ENCODE results near the gene NCKAP5.

NCKAP5 gene

DNA sequence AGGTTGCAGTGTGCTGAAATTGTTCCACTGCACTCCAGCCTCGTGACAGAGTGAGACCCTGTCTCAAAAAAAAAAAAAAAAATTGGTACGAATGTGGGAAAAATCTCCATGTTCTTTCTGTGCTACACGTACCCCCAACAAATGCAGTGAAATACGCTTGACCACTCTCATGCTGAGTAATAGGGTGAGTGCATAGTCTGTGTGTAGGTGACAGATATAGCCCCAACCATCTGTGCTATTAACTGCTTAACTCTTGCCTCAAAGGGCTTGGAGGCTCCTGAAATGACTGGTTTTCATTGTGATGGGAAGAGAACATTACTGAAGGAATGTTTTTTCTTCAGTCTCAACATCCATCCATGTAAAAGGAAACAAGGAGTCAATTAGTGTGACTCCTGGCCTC, 913.9 kb downstream of the NCKAP5 start:
- Histone ChIP-seq H3K14ac (ENCODE audit: low read length in 2 of 2) (no peak overlapping the region), H3K36me3 (ENCODE audit: control insufficient read depth in 1 of 2, insufficient read depth in 2 of 2, low read depth in 1 of 2, low read length in 2 of 2) (peaks cover 0 to 4% of the 10 kb centered on the region in 2 experiments), H3K27ac (ENCODE audit: low read length, poor library complexity, severe bottlenecking) (no peak overlapping the region), H2AK5ac (ENCODE audit: low read length, severe bottlenecking) (no peak overlapping the region), H2AFZ (ENCODE audit: low read depth, low read length) (no peak overlapping the region), H2BK15ac (ENCODE audit: low read depth, poor library complexity, severe bottlenecking) (no peak overlapping the region), H3K79me1 (replicated peaks; ENCODE audit: low read length, poor library complexity, severe bottlenecking) (peaks cover 4% of the 10 kb centered on the region), H4K8ac (ENCODE audit: low read length) (no peak overlapping the region), H2BK12ac (ENCODE audit: low read length in 2 of 2) (no peak overlapping the region), H3K23ac (ENCODE audit: low read length in 2 of 2) (no peak overlapping the region), H3K27me3 (ENCODE audit: control insufficient read depth in 1 of 2, insufficient read depth in 1 of 2, low read length in 2 of 2) (no peaks in the 10 kb centered on the region), H2BK5ac (ENCODE audit: low read depth, low read length, poor library complexity, severe bottlenecking) (no peak overlapping the region), H3K4ac (ENCODE audit: low read depth in 1 of 2, low read length in 2 of 2) (no peak overlapping the region), H3K4me3 (ENCODE audit: insufficient read depth in 1 of 2, low read depth in 1 of 2, low read length in 2 of 2) (no peak overlapping the region), H4K91ac (ENCODE audit: low read length) (no peak overlapping the region), H3K18ac (ENCODE audit: low read depth in 1 of 2, low read length in 2 of 2) (no peak overlapping the region), H2BK120ac (ENCODE audit: low read depth, low read length) (no peak overlapping the region), H3K9ac (ENCODE audit: low read length) (no peak overlapping the region), H3K4me2 (ENCODE audit: low read length, poor library complexity, severe bottlenecking) (no peak overlapping the region), H3K9me3 (ENCODE audit: control insufficient read depth, low read length) (no peaks in the 10 kb centered on the region), H3K4me1 (ENCODE audit: control insufficient read depth, insufficient read depth, low read depth, low read length) (no peaks in the 10 kb centered on the region)
- 90% methylated on average over 4 of the region's 4 CpGs for WGBS
- no peak for DNase-seq

GRCh38 chr2:132652474-132652873, 915.8 kb downstream of the NCKAP5 start:
- Histone ChIP-seq H3K23ac (ENCODE audit: low read length in 2 of 2) (no peak overlapping the region), H3K4ac (ENCODE audit: low read depth in 1 of 2, low read length in 2 of 2) (no peak overlapping the region), H3K4me1 (ENCODE audit: control insufficient read depth, insufficient read depth, low read depth, low read length) (no peaks in the 10 kb centered on the region), H2BK12ac (ENCODE audit: low read length in 2 of 2) (no peak overlapping the region), H3K27me3 (ENCODE audit: control insufficient read depth in 1 of 2, insufficient read depth in 1 of 2, low read length in 2 of 2) (no peaks in the 10 kb centered on the region), H2BK15ac (ENCODE audit: low read depth, poor library complexity, severe bottlenecking) (no peak overlapping the region), H2AFZ (ENCODE audit: low read depth, low read length) (no peak overlapping the region), H3K36me3 (ENCODE audit: control insufficient read depth in 1 of 2, insufficient read depth in 2 of 2, low read depth in 1 of 2, low read length in 2 of 2) (peaks cover 0 to 4% of the 10 kb centered on the region in 2 experiments), H3K79me1 (replicated peaks; ENCODE audit: low read length, poor library complexity, severe bottlenecking) (peaks cover 8% of the 10 kb centered on the region), H4K91ac (ENCODE audit: low read length) (no peak overlapping the region), H3K27ac (ENCODE audit: low read length, poor library complexity, severe bottlenecking) (no peak overlapping the region), H3K14ac (ENCODE audit: low read length in 2 of 2) (no peak overlapping the region), H3K4me2 (ENCODE audit: low read length, poor library complexity, severe bottlenecking) (no peak overlapping the region), H3K4me3 (ENCODE audit: insufficient read depth in 1 of 2, low read depth in 1 of 2, low read length in 2 of 2) (no peak overlapping the region), H3K9ac (ENCODE audit: low read length) (no peak overlapping the region), H2AK5ac (ENCODE audit: low read length, severe bottlenecking) (no peak overlapping the region), H3K9me3 (ENCODE audit: control insufficient read depth, low read length) (no peaks in the 10 kb centered on the region), H3K18ac (ENCODE audit: low read depth in 1 of 2, low read length in 2 of 2) (no peak overlapping the region), H2BK5ac (ENCODE audit: low read depth, low read length, poor library complexity, severe bottlenecking) (no peak overlapping the region), H4K8ac (ENCODE audit: low read length) (no peak overlapping the region), H2BK120ac (ENCODE audit: low read depth, low read length) (no peak overlapping the region)
- no peak for DNase-seq
- 85% methylated on average over 7 of the region's 8 CpGs for WGBS

DNA sequence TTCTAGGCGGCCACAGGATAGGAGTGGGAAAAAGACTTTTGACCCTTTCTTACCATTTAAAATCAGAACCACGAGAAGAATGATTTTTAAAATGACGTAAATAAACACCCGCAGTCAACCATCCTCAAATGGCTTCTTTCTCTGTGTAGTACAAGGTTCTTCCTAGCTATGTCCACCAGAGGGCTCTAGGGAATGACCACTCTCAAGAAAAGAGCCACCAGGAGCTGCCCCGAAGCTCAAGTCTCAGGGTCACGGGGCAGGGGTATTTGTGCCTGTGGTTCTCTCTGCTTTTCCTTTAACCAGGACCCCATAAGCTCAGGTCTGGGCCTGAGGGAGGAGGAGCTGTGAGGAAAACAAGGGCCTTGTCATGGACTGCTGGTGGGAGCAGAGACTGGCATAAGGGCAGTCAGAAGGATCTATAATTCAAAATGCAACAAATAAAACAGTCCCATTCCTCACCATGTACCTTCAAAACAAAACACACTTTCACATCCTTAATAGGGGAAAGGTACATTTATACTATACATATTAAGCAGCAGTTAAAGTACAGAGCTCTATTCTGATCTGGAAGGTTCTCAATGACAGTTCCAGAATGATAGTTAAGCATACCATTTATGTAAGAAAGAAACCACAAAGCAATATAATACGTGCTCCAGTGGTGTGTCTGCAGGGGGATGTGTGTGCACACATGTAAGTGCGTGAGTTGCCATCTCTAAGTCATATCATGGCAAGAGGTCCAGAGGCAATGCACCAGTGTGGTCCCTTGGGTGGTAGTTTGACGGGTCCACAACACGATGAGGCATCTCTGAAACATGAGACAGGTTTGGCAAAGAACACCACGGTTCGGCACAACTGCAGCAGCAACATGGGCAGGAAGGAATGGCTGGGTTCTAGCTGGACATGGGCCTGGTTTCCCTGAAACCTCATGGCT, 916.9 kb downstream of the NCKAP5 start:
- Histone ChIP-seq H3K4me3 (ENCODE audit: insufficient read depth in 1 of 2, low read depth in 1 of 2, low read length in 2 of 2) (no peak overlapping the region), H3K14ac (ENCODE audit: low read length in 2 of 2) (no peak overlapping the region), H3K9ac (ENCODE audit: low read length) (peak overlapping the region; percentile 53), H3K27me3 (ENCODE audit: control insufficient read depth in 1 of 2, insufficient read depth in 1 of 2, low read length in 2 of 2) (no peaks in the 10 kb centered on the region), H3K27ac (ENCODE audit: low read length, poor library complexity, severe bottlenecking) (no peak overlapping the region), H2BK12ac (ENCODE audit: low read length in 2 of 2) (no peak overlapping the region), H3K4me1 (ENCODE audit: control insufficient read depth, insufficient read depth, low read depth, low read length) (no peaks in the 10 kb centered on the region), H2BK5ac (ENCODE audit: low read depth, low read length, poor library complexity, severe bottlenecking) (no peak overlapping the region), H2BK15ac (ENCODE audit: low read depth, poor library complexity, severe bottlenecking) (no peak overlapping the region), H3K23ac (ENCODE audit: low read length in 2 of 2) (no peak overlapping the region), H3K18ac (ENCODE audit: low read depth in 1 of 2, low read length in 2 of 2) (no peak overlapping the region), H2BK120ac (ENCODE audit: low read depth, low read length) (no peak overlapping the region), H3K79me1 (replicated peaks; ENCODE audit: low read length, poor library complexity, severe bottlenecking) (peaks cover 13% of the 10 kb centered on the region), H2AFZ (ENCODE audit: low read depth, low read length) (no peak overlapping the region), H3K4me2 (ENCODE audit: low read length, poor library complexity, severe bottlenecking) (no peak overlapping the region), H3K9me3 (ENCODE audit: control insufficient read depth, low read length) (no peaks in the 10 kb centered on the region), H4K8ac (ENCODE audit: low read length) (no peak overlapping the region), H3K36me3 (ENCODE audit: control insufficient read depth in 1 of 2, insufficient read depth in 2 of 2, low read depth in 1 of 2, low read length in 2 of 2) (peaks cover 0 to 4% of the 10 kb centered on the region in 2 experiments), H2AK5ac (ENCODE audit: low read length, severe bottlenecking) (no peak overlapping the region), H4K91ac (ENCODE audit: low read length) (no peak overlapping the region), H3K4ac (ENCODE audit: low read depth in 1 of 2, low read length in 2 of 2) (no peak overlapping the region)
- peak; percentile 54 for DNase-seq
- 78% methylated on average over 12 of the region's 12 CpGs for WGBS

GRCh38 chr2:132646540-132647108, 921.6 kb downstream of the NCKAP5 start:
- H3K27ac ChIP-seq (ENCODE audit: low read length, poor library complexity, severe bottlenecking), result no peak overlapping the region
- no peak overlapping the region for H2BK12ac ChIP-seq (ENCODE audit: low read length in 2 of 2)
- H3K4me3 ChIP-seq (ENCODE audit: insufficient read depth in 1 of 2, low read depth in 1 of 2, low read length in 2 of 2), result no peak overlapping the region
- H3K14ac ChIP-seq (ENCODE audit: low read length in 2 of 2), result no peak overlapping the region
- H4K91ac ChIP-seq (ENCODE audit: low read length), result no peak overlapping the region
- H3K23ac ChIP-seq (ENCODE audit: low read length in 2 of 2), result no peak overlapping the region
- no peaks in the 10 kb centered on the region for H3K4me1 ChIP-seq (ENCODE audit: control insufficient read depth, insufficient read depth, low read depth, low read length)
- H3K9ac ChIP-seq (ENCODE audit: low read length), result no peak overlapping the region
- H2AK5ac ChIP-seq (ENCODE audit: low read length, severe bottlenecking), result no peak overlapping the region
- H2BK120ac ChIP-seq (ENCODE audit: low read depth, low read length), result no peak overlapping the region
- no peak overlapping the region for H4K8ac ChIP-seq (ENCODE audit: low read length)
- H3K18ac ChIP-seq (ENCODE audit: low read depth in 1 of 2, low read length in 2 of 2), result no peak overlapping the region
- H2BK5ac ChIP-seq (ENCODE audit: low read depth, low read length, poor library complexity, severe bottlenecking), result no peak overlapping the region
- no peaks in the 10 kb centered on the region for H3K27me3 ChIP-seq (ENCODE audit: control insufficient read depth in 1 of 2, insufficient read depth in 1 of 2, low read length in 2 of 2)
- no peak for DNase-seq
- H3K36me3 ChIP-seq (ENCODE audit: control insufficient read depth in 1 of 2, insufficient read depth in 2 of 2, low read depth in 1 of 2, low read length in 2 of 2), result peaks cover 0 to 14% of the 10 kb centered on the region in 2 experiments
- peaks cover 12% of the 10 kb centered on the region for H3K79me1 ChIP-seq (replicated peaks; ENCODE audit: low read length, poor library complexity, severe bottlenecking)
- H2AFZ ChIP-seq (ENCODE audit: low read depth, low read length), result no peak overlapping the region
- H3K9me3 ChIP-seq (ENCODE audit: control insufficient read depth, low read length), result no peaks in the 10 kb centered on the region
- H3K4me2 ChIP-seq (ENCODE audit: low read length, poor library complexity, severe bottlenecking), result no peak overlapping the region
- 89% methylated on average over 8 of the region's 8 CpGs for WGBS
- no peak overlapping the region for H2BK15ac ChIP-seq (ENCODE audit: low read depth, poor library complexity, severe bottlenecking)
- H3K4ac ChIP-seq (ENCODE audit: low read depth in 1 of 2, low read length in 2 of 2), result no peak overlapping the region
